Astrocyte of the hippocampus (primary cell): ENCODE measurements around the gene ZNF354B.
"Not testable (repeated sequence)": the region's sequence is repeated elsewhere in the genome, so short reads cannot be mapped to it uniquely, and the experiment has no call there.

ENCODE experiments used
- DNase-seq: peaks from one replicate; pipeline ENCODE4 v3.0.0; 2011; ENCODE audit warnings: low read depth, low spot score

Gene ZNF354B

GRCh38 chr5:178883115-178883694 lies 23.5 kb downstream of the ZNF354B start:
- not testable (repeated sequence) for DNase-seq

- DNase-seq, result no peak
Observed at GRCh38 chr5:178883815-178884430, 24.2 kb downstream of the ZNF354B start.

DNA sequence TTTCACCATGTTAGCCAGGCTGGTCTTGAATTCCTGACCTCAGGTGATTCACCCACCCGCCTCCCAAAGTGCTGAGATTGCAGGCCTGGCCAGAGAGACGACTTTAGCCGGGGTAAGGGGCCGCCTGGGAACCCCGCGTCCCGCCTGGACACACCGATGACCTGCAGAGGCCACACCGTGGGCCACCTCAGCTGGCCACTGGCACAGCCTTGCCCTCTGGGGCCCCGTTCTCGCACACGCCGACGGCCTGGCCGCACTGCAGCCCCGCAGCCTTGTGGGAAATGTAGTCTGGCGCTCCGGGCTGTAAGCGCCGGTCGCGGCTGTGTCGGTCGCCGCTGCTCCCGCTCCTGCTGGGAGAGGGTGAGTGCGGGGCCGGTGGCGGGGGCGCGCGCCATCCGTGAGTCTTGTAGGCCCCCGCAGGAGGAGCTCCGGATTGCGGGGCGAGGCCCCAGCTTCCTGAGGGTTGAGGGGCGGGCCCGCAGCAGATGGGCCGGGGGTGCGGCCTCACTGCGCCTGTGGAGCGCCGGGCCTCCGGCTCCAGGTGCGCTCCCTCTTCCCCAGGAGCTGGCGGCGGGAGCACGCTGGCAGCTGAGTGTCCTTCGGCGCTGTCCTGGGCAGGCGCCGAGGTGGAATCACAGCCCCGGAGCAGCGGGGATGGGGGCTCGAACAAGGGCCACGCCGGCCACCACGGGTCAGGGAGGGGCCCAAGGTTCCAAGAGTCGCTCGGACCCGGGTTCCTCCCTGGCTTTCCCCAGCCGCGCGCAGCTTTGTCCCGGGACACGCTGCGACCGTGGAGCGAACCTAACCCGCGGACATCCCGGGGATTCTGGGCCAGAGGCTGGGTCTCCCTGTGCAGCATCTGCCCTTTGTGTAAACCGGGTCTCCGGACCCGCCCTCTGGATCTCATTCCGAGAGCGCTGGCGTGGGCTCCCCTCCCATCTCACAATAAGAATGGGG lies 36.1 kb downstream of the ZNF354B start, which contains the start of gene ZFP2:
ZFP2 (plus strand) TSS at position 299 of the 957 bp plus-strand sequence. CDS start 35,401 bp downstream, outside the sequence.
- peak; percentile 86 for DNase-seq

GRCh38 chr5:178899289-178899688 lies 39.5 kb downstream of the ZNF354B start:
- no peak for DNase-seq

DNA sequence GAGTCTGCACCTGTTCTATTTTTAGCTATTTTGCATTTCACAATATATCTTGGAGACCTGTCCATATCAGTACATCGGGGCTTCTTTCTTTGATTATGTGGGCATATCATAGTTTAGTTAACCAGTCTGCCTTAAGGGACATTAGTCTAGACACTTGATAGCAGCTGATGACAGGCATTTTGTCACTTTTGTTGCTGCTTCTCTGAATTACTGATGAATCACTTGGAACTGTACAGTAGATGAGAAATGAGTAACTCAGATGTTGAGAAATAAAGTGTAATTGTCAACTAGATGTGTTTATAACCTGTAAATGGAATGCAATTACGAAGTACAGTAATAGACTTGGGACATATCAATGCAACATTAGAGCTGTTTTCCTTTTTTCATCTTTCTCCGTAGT lies 43.1 kb downstream of the ZNF354B start:
- DNase-seq, result no peak

DNA sequence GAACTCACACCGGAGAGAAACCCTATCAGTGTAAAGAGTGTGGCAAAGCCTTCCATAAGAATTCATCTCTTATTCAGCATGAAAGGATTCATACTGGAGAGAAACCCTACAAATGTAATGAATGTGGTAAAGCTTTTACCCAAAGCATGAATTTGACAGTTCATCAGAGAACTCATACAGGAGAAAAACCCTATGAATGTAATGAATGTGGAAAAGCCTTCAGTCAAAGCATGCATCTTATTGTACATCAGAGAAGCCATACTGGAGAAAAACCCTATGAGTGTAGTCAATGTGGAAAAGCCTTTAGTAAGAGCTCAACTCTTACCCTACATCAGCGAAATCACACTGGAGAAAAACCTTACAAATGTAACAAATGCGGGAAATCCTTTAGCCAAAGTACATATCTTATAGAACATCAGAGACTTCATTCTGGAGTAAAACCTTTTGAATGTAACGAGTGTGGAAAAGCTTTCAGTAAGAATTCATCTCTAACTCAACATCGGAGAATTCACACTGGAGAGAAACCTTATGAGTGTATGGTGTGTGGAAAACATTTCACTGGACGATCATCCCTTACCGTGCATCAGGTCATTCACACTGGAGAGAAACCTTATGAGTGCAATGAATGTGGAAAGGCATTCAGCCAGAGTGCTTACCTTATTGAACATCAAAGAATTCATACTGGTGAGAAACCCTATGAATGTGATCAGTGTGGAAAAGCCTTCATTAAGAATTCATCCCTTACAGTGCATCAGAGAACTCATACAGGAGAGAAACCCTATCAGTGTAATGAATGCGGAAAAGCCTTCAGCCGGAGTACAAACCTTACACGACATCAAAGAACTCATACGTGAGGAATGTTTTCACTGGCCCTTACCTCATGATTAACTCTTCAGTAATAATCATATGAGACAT lies 72.3 kb downstream of the ZNF354B start:
- DNase-seq, result no peak
